Measurements from ENCODE around the gene CRBN.

The CRBN gene

GRCh38 chr3:3201611-3202010, 22.1 kb upstream of the CRBN start:
- no peak overlapping the region for H3K27ac ChIP-seq
- TF ChIP-seq CTCF (IDR thresholded peaks at IDR 0.05) (no peak), ZFX (IDR thresholded peaks at IDR 0.05; ENCODE audit: borderline replicate concordance) (no peak)

- H3K27ac ChIP-seq: no peak overlapping the region
Observed at GRCh38 chr3:3200632-3201212, 21.2 kb upstream of the CRBN start.

DNA sequence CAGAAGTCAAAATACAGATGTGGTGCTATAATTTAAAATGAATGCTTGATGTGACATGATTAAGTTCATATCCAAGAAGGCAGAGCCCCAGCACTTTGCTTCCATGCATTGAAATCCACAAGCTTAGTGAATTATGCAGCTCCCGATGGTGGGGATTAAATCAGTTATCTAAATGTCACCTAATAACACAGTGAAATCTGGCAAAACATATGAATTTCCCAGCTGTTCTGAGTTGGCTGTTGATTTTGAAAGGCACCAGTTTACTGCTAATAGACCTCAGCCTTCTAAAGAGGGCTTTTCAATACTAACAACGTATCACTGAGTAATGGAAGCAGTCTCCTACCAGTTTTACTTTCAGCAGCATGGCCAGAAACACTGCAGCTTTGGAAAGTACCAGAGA, 19.8 kb upstream of the CRBN start:
- TF ChIP-seq CTCF (IDR thresholded peaks at IDR 0.05) (no peak), ZFX (IDR thresholded peaks at IDR 0.05; ENCODE audit: borderline replicate concordance) (no peak)

More at GRCh38 chr3:3200632-3201212, 21.2 kb upstream of the CRBN start:
- TF ChIP-seq ZFX (IDR thresholded peaks at IDR 0.05; ENCODE audit: borderline replicate concordance) (no peak), CTCF (IDR thresholded peaks at IDR 0.05) (peak; percentile 84)

GRCh38 chr3:3196148-3196861, 16.8 kb upstream of the CRBN start:
- no peak for TF ChIP-seq ZFX (IDR thresholded peaks at IDR 0.05; ENCODE audit: borderline replicate concordance)
- peak; percentile 76 for TF ChIP-seq CTCF (IDR thresholded peaks at IDR 0.05)

More for the DNA sequence above, 19.8 kb upstream of the CRBN start:
- H3K27ac ChIP-seq: no peak overlapping the region

GRCh38 chr3:3194861-3195260, 15.4 kb upstream of the CRBN start:
- H3K27ac ChIP-seq: no peak overlapping the region
- TF ChIP-seq CTCF (IDR thresholded peaks at IDR 0.05) (no peak), ZFX (IDR thresholded peaks at IDR 0.05; ENCODE audit: borderline replicate concordance) (no peak)

More at GRCh38 chr3:3196148-3196861, 16.8 kb upstream of the CRBN start:
- no peak overlapping the region for H3K27ac ChIP-seq

DNA sequence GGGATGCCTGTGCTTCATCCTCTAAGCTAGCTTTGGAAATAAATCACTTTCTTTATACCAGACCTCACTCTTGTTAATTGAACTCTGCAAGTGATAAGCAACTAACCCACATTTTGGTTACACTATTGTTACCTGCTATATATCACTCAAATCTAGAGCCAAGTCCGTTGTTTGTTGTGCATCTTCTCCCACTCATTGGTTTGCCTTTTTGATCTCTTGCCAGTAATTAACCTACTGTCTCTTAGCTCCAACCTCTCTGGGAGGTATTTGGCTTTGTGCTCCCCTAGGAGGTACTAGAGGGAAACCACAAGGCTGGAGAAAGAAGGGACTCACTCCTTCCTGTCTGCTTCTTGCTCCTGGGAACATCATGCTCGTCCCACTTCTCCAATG, 12.8 kb upstream of the CRBN start:
- H3K27ac ChIP-seq: no peak overlapping the region
- TF ChIP-seq ZFX (IDR thresholded peaks at IDR 0.05; ENCODE audit: borderline replicate concordance) (no peak), CTCF (IDR thresholded peaks at IDR 0.05) (no peak)

DNA sequence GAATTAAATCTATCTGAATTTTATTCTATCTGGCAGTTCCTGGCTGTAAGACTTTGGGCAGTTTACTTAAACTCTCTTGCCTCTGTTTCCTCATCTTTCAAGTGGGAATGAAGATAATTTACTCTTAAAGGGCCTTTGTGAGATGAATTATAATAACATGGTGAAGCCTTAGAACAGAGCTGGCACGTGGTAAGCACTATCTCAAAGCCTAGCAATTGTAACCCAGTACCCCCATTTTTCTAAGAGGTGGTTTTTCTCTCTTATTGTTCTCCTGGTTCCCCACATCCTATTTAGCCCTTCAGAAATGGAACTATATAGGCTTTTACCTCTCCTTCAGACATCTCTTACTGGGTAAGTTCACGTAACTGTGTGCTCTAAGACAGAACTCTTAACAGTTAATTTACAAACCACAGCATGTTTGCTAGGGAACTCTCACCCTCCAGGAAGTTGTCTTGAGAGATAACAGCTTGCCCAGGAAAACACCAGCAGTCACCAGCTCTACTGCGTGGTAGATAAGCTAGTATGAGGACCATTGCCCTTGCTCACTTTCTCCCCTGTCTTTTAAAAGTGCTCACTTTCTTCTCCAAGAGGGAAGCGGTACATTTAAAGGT, 12.3 kb upstream of the CRBN start:
- TF ChIP-seq CTCF (IDR thresholded peaks at IDR 0.05) (no peak), ZFX (IDR thresholded peaks at IDR 0.05; ENCODE audit: borderline replicate concordance) (no peak)
- no peak overlapping the region for H3K27ac ChIP-seq
